Fibroblast of lung (primary cell): Measurements from ENCODE around the gene MRGPRF.

ENCODE experiments used
- EZH2 ChIP-seq: IDR thresholded peaks from 2 replicates; pipeline ENCODE4 v1.5.1; 2012; ENCODE audit warnings: low read length, control low read depth, mild to moderate bottlenecking; ENCODE audit errors: missing control alignments
- TF ChIP-seq, protein P1 (sequence below), 2 donors: IDR thresholded peaks in 1 of 2; conservative IDR thresholded peaks in 1 of 2; 1 replicate in 1 of 2; 2 replicates in 1 of 2; pipeline ENCODE4 v1.5.1; 2011 to 2012; ENCODE audit warnings: low read length in 2 of 2, control low read depth in 1 of 2, inconsistent platforms in 1 of 2, low read depth in 1 of 2, mild to moderate bottlenecking in 1 of 2

DNA sequence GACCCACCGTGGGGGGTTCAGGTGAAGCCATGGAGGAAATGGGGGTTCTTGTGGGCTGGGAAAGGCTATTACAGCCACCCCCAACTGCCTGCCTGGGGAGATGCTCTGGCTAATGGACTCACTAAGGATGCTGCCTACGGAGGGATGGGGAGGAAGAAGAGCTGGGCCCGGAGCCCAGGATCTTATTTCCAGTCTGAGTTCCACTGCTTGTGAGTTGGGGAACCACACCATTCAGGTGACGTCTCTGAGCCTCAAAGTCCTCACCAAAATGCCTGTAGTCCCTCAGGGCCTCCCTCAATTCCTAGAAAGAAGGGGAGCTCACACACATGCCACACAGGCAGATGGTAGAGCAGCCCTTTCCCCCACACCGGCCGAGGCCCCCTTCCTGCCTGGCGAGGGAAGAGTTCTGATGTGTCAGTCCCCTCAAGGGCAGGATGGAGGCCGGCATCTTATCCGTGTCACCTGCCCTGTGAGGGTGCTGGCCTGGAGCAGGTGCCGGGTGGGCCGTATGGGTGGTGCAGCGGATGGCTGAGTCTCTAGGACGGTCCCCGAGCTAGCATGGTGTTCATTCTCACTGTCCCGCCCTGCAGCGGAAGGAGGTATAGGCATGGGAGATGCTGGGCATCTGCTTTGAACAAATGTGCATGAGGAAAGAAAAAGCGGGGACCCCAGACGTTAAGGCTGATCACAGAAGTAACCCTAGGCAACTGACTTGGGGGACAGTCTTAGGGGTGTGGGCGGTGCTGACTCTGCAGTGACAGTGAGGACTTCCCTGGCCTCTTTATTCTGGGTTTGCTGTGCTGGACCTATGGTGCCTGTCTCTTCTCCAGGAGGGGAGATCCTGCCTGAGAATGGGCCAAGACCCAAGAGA lies 15.7 kb downstream of the MRGPRF start:
- TF ChIP-seq EZH2, result no peak
- TF ChIP-seq, protein P1, sequence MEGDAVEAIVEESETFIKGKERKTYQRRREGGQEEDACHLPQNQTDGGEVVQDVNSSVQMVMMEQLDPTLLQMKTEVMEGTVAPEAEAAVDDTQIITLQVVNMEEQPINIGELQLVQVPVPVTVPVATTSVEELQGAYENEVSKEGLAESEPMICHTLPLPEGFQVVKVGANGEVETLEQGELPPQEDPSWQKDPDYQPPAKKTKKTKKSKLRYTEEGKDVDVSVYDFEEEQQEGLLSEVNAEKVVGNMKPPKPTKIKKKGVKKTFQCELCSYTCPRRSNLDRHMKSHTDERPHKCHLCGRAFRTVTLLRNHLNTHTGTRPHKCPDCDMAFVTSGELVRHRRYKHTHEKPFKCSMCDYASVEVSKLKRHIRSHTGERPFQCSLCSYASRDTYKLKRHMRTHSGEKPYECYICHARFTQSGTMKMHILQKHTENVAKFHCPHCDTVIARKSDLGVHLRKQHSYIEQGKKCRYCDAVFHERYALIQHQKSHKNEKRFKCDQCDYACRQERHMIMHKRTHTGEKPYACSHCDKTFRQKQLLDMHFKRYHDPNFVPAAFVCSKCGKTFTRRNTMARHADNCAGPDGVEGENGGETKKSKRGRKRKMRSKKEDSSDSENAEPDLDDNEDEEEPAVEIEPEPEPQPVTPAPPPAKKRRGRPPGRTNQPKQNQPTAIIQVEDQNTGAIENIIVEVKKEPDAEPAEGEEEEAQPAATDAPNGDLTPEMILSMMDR (conservative IDR thresholded peaks at IDR 0.05 in 1 of 2, IDR thresholded peaks at IDR 0.05 in 1 of 2; ENCODE audit: low read depth in 1 of 2, low read length in 2 of 2), result no peak
